Lung microvascular endothelial cell (primary cell): ENCODE results near the gene KCNMB3. TPM values are rescaled to one million over a fixed set of nuclear protein-coding genes. Genes with fewer than 3 reads are reported as not detected.
"Not testable (repeated sequence)": the region's sequence is repeated elsewhere in the genome, so short reads cannot be mapped to it uniquely, and the experiment has no call there.

Experiments used
- DNase-seq, 2 donors: peaks; one replicate each; pipeline versions ENCODE4 v3.0.0 to v3.0.0-alpha.2; 2010; ENCODE audit warnings: low read depth in 2 of 2
- total RNA-seq: library from RNA; depleted of rRNA; stranded (reverse); fragments of >200 nt; gene quantifications from 2 replicates; pipeline ENCODE4 v1.2.1, GENCODE V29; 2014

Gene KCNMB3
- total RNA-seq, 1 donor from 2014 or later, result 2.6 TPM

- DNase-seq, result no peak
Observed at GRCh38 chr3:179265092-179265491, 14.2 kb upstream of the KCNMB3 start.

GRCh38 chr3:179264449-179264848 is 13.5 kb upstream of the KCNMB3 start:
- DNase-seq, result no peak

GRCh38 chr3:179263134-179263533 is 12.2 kb upstream of the KCNMB3 start:
- no peak for DNase-seq

GRCh38 chr3:179260949-179261765 is 10.2 kb upstream of the KCNMB3 start:
- DNase-seq, result peak; percentile 60 to 63

GRCh38 chr3:179259959-179260756 is 9.2 kb upstream of the KCNMB3 start:
- not testable (repeated sequence) for DNase-seq

GRCh38 chr3:179258820-179259219 is 7.9 kb upstream of the KCNMB3 start:
- no peak for DNase-seq

- not testable (repeated sequence) for DNase-seq
Observed at GRCh38 chr3:179257742-179258141, 6.8 kb upstream of the KCNMB3 start.

- DNase-seq, result no peak
Observed at GRCh38 chr3:179256813-179257212, 5.9 kb upstream of the KCNMB3 start.

- peak in 1 of 2 donors; percentile 61 for DNase-seq
Observed at GRCh38 chr3:179247289-179248015, 3.5 kb downstream of the KCNMB3 start.

- no peak for DNase-seq
Observed at GRCh38 chr3:179244878-179245277, 6.0 kb downstream of the KCNMB3 start.

GRCh38 chr3:179242859-179243258 is 8.1 kb downstream of the KCNMB3 start:
- not testable (repeated sequence) for DNase-seq

GRCh38 chr3:179240299-179240698 is 10.6 kb downstream of the KCNMB3 start:
- not testable (repeated sequence) for DNase-seq

GRCh38 chr3:179236669-179237301 is 14.1 kb downstream of the KCNMB3 start:
- no peak for DNase-seq

GRCh38 chr3:179234199-179234598 is 16.7 kb downstream of the KCNMB3 start:
- DNase-seq, result no peak

GRCh38 chr3:179233043-179233442 is 17.9 kb downstream of the KCNMB3 start:
- no peak for DNase-seq

- DNase-seq, result no peak
Observed at GRCh38 chr3:179229177-179229576, 21.7 kb downstream of the KCNMB3 start.

- peak in 1 of 2 donors; percentile 37 for DNase-seq
Observed at GRCh38 chr3:179227349-179227748, 23.6 kb downstream of the KCNMB3 start.

GRCh38 chr3:179224584-179224983 is 26.3 kb downstream of the KCNMB3 start:
- no peak for DNase-seq

GRCh38 chr3:179223548-179223947 is 27.4 kb downstream of the KCNMB3 start:
- no peak for DNase-seq

- DNase-seq, result not testable (repeated sequence)
Observed at GRCh38 chr3:179218213-179218612, 32.7 kb downstream of the KCNMB3 start.

- not testable (repeated sequence) for DNase-seq
Observed at GRCh38 chr3:179215550-179215949, 35.4 kb downstream of the KCNMB3 start.
